NCI-H82 (cell line): ENCODE results near the gene KIAA0753.

ENCODE experiments used
- DNase-seq: peaks from one replicate; lab custom pipeline; 2025; lab: John Stamatoyannopoulos, UW

The KIAA0753 gene

GRCh38 chr17:6641247-6641863 lies 844 bp upstream of the KIAA0753 start:
- DNase-seq = peak; percentile 86

GRCh38 chr17:6639586-6640535 lies 650 bp downstream of the KIAA0753 start:
- peak; percentile 77 for DNase-seq

GRCh38 chr17:6639014-6639585 lies 1.4 kb downstream of the KIAA0753 start:
- no peak for DNase-seq

GRCh38 chr17:6638046-6638908 lies 2.2 kb downstream of the KIAA0753 start:
- no peak for DNase-seq

- DNase-seq = no peak
Observed at GRCh38 chr17:6637458-6637840, 3.1 kb downstream of the KIAA0753 start.

- no peak for DNase-seq
Observed at GRCh38 chr17:6636616-6637457, 3.7 kb downstream of the KIAA0753 start.

GRCh38 chr17:6636105-6636504 lies 4.4 kb downstream of the KIAA0753 start:
- no peak for DNase-seq

GRCh38 chr17:6633263-6633662 lies 7.2 kb downstream of the KIAA0753 start:
- DNase-seq = no peak

GRCh38 chr17:6632530-6632929 lies 8.0 kb downstream of the KIAA0753 start:
- DNase-seq = no peak

GRCh38 chr17:6630390-6630789 lies 10.1 kb downstream of the KIAA0753 start:
- DNase-seq = no peak

- no peak for DNase-seq
Observed at GRCh38 chr17:6627019-6627418, 13.5 kb downstream of the KIAA0753 start.

- no peak for DNase-seq
Observed at GRCh38 chr17:6626616-6627015, 13.9 kb downstream of the KIAA0753 start.

- DNase-seq = no peak
Observed at GRCh38 chr17:6623941-6624340, 16.6 kb downstream of the KIAA0753 start.

- peak; percentile 7 for DNase-seq
Observed at GRCh38 chr17:6611231-6611630, 29.3 kb downstream of the KIAA0753 start.

- no peak for DNase-seq
Observed at GRCh38 chr17:6610011-6610410, 30.5 kb downstream of the KIAA0753 start.

GRCh38 chr17:6608321-6608720 lies 32.2 kb downstream of the KIAA0753 start:
- DNase-seq = no peak

GRCh38 chr17:6605142-6605541 lies 35.4 kb downstream of the KIAA0753 start:
- no peak for DNase-seq

- no peak for DNase-seq
Observed at GRCh38 chr17:6603744-6604325, 36.7 kb downstream of the KIAA0753 start.

- no peak for DNase-seq
Observed at GRCh38 chr17:6602141-6602540, 38.4 kb downstream of the KIAA0753 start.

GRCh38 chr17:6599364-6599763 lies 41.1 kb downstream of the KIAA0753 start:
- no peak for DNase-seq

- no peak for DNase-seq
Observed at GRCh38 chr17:6597727-6598126, 42.8 kb downstream of the KIAA0753 start.
